ENCODE data around the gene STK39.
"Not testable (repeated sequence)": the region's sequence is repeated elsewhere in the genome, so short reads cannot be mapped to it uniquely, and the experiment has no call there.

Gene STK39

DNA sequence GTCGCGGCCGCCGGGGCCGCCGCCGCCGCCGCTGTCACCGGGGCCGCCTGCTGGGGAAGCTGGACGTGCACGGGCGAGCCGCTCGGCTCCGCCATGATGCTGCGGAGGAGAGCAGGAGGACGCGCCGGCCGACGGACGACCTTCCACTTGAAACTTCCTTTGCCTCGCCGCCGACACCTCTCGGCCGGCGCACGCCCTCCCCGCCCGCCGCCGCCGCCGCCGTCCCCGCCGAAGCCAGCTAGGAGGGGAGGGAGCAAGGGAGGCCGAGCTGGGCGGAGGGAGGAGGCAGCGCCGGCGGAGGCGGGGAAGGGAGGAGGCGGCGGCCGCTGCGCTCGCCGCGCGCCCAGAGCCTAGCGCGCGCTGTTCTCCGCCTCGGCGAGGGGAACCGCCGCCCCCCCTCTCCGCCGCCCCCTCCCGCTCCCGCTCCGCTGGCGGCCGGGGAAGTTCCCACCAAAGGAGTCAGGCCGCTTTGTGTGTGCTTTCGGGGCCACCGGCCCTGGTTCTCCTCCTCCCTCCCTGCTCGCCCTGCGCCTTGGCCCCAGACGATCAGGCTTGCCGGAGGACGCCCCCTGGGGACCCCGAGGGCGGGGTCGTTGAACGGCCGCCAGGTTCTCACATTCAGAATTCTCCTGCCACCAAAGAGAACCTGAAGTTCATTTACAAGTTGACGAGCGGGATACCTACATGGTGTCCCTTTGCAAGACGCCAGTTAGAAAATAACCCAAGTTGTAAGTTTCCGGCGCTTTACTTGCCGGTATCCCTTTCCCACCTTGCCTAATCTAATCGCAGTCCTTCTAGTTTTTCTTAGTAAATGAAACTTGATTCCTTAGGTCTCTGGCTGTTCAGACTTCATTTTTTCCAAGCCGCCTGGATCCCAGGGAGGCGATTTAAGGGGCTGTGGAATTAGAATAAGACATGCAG, at the start of gene STK39:
Gene STK39, minus strand, starts transcription at position 255 of the 921 bp plus-strand sequence. Its CDS starts 160 bp downstream, at position 95.
- peak; percentile 86 for DNase-seq

DNA sequence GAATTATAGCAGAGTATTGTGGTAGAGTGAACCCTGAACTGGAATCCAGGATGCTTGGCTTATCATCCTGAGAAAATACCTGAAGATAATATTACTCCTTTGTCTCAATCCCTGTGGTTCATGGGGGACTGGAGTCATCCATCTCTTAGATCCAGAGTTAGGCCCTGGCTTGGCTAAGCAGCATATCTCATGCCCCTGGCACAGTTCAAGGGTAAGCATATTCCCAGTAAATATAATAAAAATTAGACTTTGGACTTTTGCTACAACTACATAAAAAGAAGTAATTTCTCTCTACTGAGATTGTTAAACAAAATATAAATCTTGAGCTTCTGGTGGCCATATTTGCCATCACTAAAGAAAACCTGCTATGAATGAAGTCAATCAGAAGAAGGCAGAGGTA, 47.7 kb upstream of the STK39 start:
- no peak for DNase-seq

DNA sequence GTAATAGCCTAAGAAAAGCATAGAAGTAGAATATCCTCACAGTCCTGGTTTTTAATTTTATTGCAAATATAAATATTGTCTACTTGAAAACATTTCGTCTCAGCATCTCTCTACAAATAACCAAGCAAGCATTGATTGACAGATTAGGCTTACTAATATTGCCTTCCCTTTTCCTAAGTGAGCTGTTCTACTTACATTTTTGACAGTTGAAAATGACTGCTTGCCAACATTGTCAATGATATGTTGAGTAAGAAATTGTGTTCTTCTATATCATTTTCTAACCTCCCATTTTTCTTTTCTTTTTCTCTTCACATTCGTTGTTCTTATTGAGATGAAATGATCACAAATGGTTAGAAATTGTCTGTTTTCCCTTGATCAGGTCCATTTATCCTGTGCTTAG, 47.0 kb upstream of the STK39 start:
- DNase-seq, result no peak

DNA sequence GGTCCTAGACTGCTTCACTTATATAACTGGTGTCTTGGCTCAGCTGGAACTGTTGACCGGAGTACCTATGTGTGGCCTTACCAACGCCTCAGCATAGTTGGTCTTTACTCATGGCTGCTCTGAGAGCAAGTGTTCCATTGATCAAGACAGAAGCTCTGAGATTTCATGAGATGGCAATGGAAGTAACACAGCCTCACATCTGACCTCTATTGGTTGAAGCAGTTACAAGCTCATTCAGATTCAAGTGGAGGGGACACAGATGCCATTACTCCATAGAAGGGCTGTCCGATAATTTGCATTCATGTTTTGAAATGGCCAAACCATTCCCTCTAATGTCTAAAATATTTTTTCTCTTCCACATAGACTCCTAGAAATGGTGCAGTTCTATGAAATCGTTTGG, 46.4 kb upstream of the STK39 start:
- DNase-seq, result no peak

DNA sequence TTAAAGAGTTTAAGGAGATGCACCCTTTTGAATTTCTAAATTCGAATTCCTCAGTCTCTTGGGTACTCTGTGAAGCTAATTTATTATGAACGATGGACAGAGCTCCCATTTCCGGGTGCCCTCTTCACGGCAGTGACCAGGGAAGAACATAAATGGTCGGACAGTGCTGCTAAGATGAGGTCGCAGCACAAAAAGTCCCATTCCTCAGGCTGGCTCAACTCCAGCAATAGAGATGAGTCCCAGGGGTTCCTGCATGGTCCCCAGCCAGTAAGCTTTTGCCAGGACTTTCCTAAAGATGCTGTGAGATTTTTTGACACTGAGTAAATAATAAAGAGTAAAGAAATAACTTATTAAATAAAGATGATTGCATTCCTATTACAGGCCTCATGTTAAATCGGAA, 43.0 kb upstream of the STK39 start:
- no peak for DNase-seq

DNA sequence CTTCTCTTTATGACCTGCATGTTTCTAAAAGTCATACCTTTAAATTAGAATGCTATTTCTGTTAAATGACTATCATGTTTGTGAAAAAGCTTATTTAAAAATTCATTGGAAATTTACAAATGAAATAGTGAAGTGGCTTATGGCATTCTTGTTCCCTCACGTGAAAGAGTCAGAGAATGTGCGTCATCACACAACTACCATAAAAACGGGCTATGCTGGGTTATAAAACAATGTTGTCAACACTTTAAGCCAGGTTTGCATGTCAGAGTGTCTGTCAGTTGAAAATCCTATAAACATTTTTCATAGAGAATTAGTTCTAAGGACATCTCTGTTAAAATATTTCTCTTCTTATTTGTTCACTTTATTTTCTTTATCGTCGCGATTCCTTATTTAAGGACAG, 42.5 kb upstream of the STK39 start:
- no peak for DNase-seq

DNA sequence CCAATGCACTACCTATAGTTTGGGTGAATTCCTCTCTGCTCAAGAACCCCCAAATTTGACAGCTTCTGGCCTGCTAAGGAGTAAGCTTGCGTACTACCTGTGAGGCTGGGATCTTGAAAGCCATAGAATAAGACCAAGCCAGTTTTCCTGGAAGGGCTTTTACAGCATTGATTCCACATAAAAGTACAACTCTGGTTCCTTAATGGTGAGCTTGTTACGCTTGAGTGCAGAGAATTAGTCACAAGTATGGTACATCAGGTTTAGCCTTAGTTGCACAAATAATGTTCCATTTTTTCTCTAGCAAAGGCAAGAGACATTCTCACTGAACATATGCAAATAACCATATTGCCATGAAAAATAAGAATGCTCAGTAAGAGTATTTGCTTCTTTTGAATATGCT, 39.1 kb upstream of the STK39 start:
- no peak for DNase-seq

DNA sequence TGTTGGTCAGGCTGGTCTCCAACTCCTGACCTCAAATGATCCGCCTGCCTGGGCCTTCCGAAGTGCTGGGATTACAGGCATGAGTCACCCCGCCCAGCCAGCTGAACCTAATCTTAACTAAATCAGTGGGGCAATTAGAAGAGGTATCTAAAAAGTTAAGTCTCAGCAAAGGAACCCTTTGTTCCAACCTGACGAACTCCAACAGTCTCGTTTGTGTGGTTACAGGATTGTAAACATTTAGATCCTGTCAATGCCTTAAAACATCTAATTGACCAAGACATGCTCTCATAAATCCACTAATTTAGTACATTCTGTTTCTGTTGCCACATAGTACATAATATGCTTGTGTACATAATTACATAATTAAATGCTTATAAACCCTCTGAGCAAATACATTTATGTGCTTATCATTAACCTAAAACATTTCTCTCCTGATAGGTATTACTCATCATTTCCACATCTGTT, 31.1 kb upstream of the STK39 start:
- no peak for DNase-seq

DNA sequence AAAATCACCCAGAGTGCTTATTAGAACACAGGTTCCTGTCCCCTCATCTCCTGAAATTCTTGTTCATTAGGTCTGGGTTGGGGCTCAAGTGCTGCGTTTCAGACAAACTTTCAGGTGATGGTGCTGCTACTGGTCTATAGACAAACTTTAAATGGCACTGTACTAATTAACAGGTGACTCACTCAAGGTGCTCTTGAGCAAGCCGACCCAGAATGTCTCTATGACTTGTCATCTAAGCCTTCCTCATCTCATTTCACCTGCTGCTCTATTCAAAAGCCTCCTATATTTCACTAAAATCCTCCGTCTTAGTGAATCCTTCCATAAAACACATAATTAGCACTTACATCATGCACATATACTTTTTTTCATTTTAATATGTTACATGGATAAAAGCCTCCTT, 29.9 kb upstream of the STK39 start:
- DNase-seq, result no peak

DNA sequence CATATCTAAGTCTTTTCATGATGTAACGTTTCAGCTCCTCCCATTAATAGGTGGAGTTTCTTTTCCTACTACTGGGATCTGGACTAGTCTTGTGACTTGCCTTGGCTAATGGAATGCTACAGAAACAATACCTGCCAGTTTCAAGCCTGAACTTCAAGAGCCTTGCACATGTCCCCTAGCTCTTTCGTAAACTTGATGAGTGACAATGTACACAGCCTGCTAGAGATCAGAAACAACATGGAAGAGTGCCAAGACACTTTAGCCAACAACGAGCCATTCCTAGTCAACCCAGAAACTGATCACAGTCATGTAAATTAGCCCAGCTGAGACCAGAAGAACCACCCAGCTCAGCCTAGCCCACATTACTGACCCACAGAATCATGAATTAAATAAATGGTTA, 24.8 kb upstream of the STK39 start:
- DNase-seq, result peak; percentile 15

DNA sequence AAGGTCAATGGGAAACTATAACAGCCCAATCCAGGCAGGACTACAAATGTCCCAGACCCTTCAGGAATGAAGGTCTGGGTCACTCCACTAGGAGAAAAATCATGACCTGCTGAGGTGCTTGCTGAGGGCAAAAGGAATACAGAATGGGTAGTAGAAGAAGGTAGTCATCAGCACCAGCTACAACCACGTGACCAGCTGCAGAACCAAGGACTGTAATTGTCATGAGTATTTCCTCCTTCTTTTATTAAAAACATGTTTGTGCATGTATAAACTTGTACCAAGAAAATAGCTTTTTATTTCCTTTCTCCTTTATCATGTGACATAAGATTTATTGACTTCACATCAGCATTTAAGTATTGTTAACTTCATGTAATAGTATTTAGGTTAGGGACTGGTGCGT, 15.5 kb upstream of the STK39 start:
- DNase-seq, result not testable (repeated sequence)

DNA sequence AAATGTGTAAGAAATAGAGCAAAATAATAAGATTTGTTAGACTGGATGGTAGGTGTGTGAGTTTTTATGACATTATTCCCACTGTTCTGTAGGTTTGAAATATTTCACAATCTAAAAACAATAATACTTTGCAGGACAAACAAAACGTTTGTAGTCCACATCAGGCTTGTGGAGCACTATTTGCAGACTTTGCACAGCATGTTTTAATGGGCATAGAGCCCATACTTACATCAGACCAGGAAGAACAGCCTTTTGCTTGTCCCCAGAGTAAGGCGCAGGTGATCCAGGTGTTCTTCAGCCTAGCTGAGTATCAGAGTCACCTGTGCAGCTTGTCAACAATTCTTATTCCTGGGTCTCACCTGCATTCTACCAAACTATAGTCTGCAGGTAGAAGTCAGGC, 9.1 kb upstream of the STK39 start:
- DNase-seq, result no peak

DNA sequence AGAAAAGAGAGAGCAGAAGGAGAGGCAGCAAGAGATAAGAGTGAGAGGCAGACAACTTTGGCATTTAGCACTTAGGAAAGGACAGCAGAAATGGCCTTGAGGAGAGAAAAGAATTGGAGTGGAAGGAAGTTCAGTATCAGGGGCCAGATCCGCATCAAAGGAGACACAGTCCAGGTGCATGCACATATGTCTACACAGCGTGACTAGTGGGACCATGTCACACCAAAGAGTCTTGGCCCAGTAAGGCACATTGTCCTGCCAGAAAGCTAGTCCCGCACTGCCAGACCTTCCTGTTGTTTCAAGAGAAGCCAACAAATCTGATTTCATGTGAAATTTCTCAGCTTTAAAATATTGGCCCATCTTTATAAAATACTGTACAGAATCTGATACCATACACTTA, 8.5 kb upstream of the STK39 start:
- no peak for DNase-seq

DNA sequence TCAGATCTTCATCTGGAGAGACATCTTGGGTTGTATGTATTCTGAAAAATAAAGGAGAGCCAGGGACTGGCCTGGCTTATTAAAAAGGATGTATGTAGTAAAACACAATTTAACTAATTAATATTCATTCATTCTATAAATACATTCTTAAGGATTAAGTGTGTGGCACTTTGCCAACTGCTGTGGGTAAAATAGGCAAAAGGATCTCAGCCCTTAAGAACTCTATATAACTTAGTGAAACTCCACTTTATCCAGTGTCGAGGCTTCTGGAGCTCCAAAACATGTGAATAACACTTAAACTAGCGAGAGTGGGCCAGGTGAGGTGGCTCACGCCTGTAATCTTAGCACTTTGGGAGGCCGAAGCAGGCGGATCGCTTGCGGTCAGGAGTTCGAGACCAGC, 7.7 kb upstream of the STK39 start:
- no peak for DNase-seq

DNA sequence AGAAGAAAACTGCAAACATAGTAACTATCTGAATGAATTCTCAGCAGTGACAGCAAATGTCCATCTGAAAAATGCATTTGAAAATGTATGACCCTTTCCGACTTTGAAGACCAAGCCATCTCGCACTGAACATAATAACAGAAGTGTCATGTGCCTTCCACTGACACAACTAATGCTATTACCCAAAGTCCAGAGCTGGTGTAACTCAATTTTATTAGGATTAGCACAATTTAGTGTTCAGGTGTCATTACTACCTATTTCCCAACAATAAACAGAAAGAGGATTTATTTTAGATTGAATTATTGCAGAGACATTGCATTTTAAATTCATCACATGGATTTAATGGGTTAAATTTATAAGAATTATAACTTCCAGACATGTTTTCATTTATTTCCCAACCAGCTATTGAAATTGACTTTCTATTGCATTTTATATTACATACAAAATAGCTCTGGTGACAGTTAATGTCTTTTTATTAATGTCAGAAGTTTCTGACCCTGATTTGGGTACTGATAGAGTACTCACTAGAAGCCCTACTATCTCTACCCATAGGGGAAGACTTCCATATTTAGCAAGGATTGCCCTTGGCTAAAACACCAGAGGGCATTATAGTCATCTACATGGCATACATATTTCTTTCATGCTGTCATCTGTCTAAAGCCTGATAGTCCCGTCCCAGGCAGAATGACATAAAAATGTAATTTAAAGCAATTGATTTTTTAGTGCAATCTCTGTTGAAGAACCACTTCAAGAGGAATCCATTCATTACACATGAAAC, 7.0 kb upstream of the STK39 start:
- DNase-seq, result peak; percentile 25

DNA sequence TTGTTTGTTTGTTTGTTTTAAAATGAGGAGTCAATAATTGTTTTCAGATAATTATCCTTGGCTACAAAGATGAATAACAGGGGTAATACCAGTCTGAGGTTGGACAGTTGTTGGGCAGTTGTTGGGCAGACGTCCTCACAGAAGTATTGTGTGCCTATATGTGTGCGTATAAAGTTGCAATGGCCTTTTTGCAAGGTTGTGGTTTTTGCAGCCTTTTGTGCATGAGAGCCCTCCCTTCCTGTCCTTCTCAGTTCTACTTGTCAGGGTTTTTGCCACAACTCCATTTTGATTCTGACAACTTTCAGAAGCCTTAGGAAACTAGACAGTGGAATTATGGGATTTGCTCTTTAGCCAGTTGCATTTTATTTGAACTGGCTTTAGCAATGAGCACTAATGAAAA, 6.0 kb upstream of the STK39 start:
- no peak for DNase-seq

DNA sequence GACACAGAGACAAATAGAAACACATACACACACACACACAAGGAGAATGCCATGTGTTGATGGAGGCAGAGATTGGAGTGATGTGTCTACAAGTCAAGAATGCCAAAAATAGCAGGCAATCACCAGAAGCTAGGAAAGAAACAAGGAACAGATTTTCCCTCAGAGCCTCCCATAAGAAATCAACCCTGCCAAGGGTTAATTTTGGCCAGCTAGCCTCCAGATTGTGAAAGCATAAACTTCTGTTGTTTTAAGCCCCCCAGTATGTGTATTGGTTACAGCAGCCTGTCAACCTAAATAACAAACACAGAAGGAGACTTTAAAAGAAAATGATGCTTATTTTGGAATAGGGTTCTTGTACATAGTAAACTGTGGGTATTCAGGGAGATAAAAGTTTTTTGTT, 5.6 kb upstream of the STK39 start:
- no peak for DNase-seq

DNA sequence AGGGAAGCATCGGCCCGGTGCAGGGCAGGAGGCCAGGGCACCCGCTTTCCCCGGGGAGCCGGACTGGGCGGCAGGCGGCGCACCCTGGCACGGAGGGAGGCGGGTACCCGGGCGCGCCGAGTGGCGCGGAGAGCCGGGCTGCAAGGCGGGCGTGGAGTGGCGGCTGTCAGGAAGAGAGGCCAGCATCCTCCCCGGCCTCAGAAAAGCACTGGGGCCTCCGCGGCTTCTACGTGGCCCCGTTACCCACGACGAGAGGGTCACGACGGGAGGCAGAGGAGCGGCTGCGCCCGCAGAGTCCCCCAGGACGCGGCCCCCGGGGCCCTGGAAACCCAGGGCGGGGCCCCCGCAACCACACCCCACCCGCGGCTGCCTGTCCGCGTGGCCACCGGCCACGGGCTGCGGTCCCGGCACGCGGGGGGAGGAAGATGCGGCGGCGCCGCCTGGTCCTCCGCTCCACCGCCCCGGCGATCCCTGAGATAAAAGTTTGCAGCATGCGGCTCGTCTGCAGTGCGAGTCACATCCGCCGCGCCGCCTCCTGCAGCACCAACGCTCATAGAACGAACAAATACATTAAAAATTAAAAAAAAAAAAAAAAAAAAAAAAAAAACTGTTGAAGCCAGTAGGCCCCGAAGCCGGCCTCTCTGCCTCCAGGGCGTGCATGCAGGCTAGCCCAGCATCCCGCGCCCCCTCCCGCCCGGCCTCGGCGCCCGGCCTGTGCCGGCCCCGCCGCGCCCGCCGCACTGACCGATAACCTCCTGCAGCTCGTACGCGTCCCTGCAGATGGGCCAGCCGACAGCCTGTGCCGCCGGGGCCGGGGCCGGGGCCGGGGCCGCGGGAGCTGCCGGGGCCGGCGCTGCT, 683 bp downstream of the STK39 start:
- peak; percentile 81 for DNase-seq

DNA sequence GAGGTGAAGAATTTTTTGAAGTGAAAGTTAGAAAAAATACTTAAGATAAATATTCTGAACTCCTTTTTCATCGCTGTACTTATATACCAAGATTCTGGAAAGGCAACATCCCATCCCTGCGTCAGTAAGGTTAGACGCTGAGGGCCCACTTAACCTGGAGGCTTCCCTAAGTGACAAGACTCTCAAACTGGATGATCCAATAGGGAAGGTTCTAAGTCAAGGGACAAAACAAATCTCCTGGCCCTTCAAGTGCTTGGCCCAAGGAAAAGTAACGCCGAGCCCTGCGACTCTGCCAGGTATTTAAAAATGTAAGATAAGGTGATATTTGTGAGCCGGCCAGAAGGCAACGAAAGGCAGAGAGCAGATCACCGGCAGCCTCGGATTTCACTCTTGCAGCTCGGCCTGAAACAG, 1.3 kb downstream of the STK39 start:
- no peak for DNase-seq

DNA sequence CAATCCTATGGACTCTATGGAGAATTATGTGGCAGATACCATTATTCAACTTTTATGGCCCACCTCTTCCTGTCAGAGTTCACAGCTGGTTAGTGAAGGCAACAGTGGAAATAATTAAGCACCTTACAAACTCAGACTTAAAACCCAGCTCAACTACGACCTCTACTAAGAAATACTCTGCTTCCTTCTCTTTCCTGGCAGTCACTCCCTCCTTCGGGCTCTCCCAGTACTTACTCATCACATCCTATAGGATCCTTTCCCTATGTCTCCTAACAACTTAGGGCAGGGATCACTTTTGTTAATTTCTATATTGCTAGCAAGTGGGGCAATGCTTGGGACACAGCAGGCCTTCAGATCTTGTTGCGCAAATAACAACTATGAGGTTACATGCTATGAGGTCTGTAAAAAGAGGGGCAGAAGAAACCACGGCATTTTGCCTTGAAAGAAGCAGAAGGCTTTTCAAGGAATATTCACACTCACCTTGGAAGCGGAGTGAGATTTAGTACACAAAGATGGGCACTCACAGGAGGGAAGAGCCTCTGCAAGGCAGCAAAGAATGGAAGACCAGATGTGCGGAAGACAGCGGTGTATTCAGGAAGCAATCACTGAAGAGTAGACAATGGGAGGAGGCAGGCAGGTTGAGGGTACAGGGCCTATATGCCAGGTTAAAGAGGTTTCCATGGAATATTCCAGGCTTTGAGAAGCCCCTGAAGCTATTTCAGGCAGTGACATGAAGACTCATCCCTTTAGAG, 2.1 kb downstream of the STK39 start:
- DNase-seq, result peak; percentile 27

DNA sequence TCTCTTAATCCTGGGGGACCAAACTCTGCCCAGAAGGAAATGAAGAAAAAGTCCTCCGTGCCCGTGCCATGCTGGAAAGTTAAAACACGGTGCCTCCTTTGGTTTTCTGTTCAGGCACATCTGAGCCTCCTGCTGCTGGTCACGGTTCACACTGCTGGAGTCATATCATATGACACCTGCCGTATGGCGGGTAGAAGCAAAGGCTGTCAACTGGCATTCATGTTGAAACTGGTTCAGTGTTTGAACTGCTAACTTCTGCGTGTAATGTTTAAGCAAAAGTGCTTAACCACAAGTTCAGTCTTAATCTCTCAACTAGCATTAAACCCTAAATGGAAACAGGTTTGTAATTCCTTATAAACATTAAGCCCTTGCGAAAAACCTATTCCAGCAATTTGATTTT, 3.1 kb downstream of the STK39 start:
- DNase-seq, result peak; percentile 30

DNA sequence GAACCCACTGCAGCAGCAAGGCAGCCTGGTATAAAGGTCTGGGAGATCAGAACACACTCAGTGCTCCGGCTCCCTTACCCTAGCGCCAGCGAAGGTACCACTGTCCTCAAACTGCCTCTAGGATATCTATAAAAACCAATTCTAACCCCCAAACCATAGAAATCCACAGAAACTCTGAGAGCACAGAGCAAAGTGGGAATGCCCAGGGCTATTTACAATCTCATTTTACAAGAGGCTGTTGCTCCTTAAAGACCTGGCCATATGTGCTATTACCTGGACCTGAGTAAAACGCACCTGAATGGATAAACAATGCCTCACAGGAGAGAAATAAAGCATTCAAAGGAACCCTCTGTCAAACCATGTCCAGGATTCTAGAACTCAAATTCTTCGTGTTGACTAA, 4.3 kb downstream of the STK39 start:
- DNase-seq, result no peak
